H9 (cell line): ENCODE measurements around the gene MARCHF6. TPM values are rescaled to one million over a fixed set of nuclear protein-coding genes. Genes with fewer than 3 reads are reported as not detected.
"Not testable (repeated sequence)": the region's sequence is repeated elsewhere in the genome, so short reads cannot be mapped to it uniquely, and the experiment has no call there.

ENCODE experiments used
- DNase-seq: peaks from one replicate; pipeline ENCODE4 v3.0.0-alpha.2; 2017
- H2AFZ ChIP-seq: one replicate; pipeline ENCODE4 v1.6.1; 2013; ENCODE audit warnings: mild to moderate bottlenecking, low read length, control low read depth, moderate library complexity
- H2AK5ac ChIP-seq: 2 replicates; pipeline ENCODE4 v1.6.1; 2013; ENCODE audit warnings: low read length, control low read depth, mixed read lengths; ENCODE audit not compliant: insufficient read length
- H2BK120ac ChIP-seq: one replicate; pipeline ENCODE4 v1.6.1; 2013; ENCODE audit warnings: low read depth, mild to moderate bottlenecking, low read length, control low read depth, inconsistent platforms; ENCODE audit not compliant: poor library complexity, severe bottlenecking
- H2BK12ac ChIP-seq: 2 replicates; pipeline ENCODE4 v1.6.1; 2013; ENCODE audit warnings: low read length, control low read depth, mixed read lengths, low read depth; ENCODE audit not compliant: insufficient read length
- H2BK15ac ChIP-seq: 2 replicates; pipeline ENCODE4 v1.6.1; 2013; ENCODE audit warnings: low read depth, low read length, control low read depth
- H2BK20ac ChIP-seq: one replicate; pipeline ENCODE4 v1.6.1; 2013; ENCODE audit warnings: low read depth, mild to moderate bottlenecking, low read length, control low read depth, inconsistent platforms; ENCODE audit not compliant: poor library complexity, severe bottlenecking
- H2BK5ac ChIP-seq: 2 replicates; pipeline ENCODE4 v1.6.1; 2013; ENCODE audit warnings: low read length, control low read depth, mixed read lengths; ENCODE audit not compliant: insufficient read length
- H3K14ac ChIP-seq: 2 replicates; pipeline ENCODE4 v1.6.1; 2013; ENCODE audit warnings: low read length, control low read depth; ENCODE audit not compliant: insufficient read depth
- H3K18ac ChIP-seq: 2 replicates; pipeline ENCODE4 v1.6.1; 2013; ENCODE audit warnings: low read depth, mild to moderate bottlenecking, mixed read lengths, low read length, control low read depth; ENCODE audit not compliant: insufficient read length
- H3K23ac ChIP-seq: 2 replicates; pipeline ENCODE4 v1.6.1; 2013; ENCODE audit warnings: low read length, control low read depth, mixed read lengths, low read depth; ENCODE audit not compliant: insufficient read length
- H3K23me2 ChIP-seq: 2 replicates; pipeline ENCODE4 v1.6.1; 2013; ENCODE audit warnings: low read depth, mild to moderate bottlenecking, mixed read lengths, low read length, control low read depth; ENCODE audit not compliant: insufficient read length, poor library complexity, severe bottlenecking
- H3K27ac ChIP-seq: 2 replicates; pipeline ENCODE4 v1.5.1; 2013; ENCODE audit warnings: low read length, control low read depth, mixed read lengths, low read depth; ENCODE audit not compliant: insufficient read length
- H3K27me3 ChIP-seq: 2 replicates; pipeline ENCODE4 v1.6.1; 2013; ENCODE audit warnings: low read length, control low read depth, inconsistent platforms; ENCODE audit not compliant: insufficient read depth
- H3K4ac ChIP-seq: 2 replicates; pipeline ENCODE4 v1.6.1; 2013; ENCODE audit warnings: low read depth, mild to moderate bottlenecking, control low read depth, inconsistent platforms, low read length, moderate library complexity
- H3K4me1 ChIP-seq: 2 replicates; pipeline ENCODE4 v1.6.1; 2013; ENCODE audit warnings: low read length, control low read depth, inconsistent platforms; ENCODE audit not compliant: insufficient read depth
- H3K4me2 ChIP-seq: 2 replicates; pipeline ENCODE4 v1.6.1; 2013; ENCODE audit warnings: low read length, control low read depth, mixed read lengths; ENCODE audit not compliant: insufficient read length, insufficient read depth
- H3K56ac ChIP-seq: 2 replicates; pipeline ENCODE4 v1.6.1; 2013; ENCODE audit warnings: low read depth, mild to moderate bottlenecking, mixed read lengths, low read length, control low read depth; ENCODE audit not compliant: insufficient read length
- H3K79me1 ChIP-seq: 2 replicates; pipeline ENCODE4 v1.6.1; 2013; ENCODE audit warnings: low read depth, mild to moderate bottlenecking, moderate library complexity, low read length, control low read depth, inconsistent platforms; ENCODE audit not compliant: insufficient read depth, poor library complexity, severe bottlenecking
- H3K79me2 ChIP-seq: 2 replicates; pipeline ENCODE4 v1.6.1; 2013; ENCODE audit warnings: low read length, control low read depth, inconsistent platforms; ENCODE audit not compliant: insufficient read depth
- H3K9ac ChIP-seq: 2 replicates; pipeline ENCODE4 v1.6.1; 2013; ENCODE audit warnings: low read length, control low read depth, mixed read lengths; ENCODE audit not compliant: insufficient read length; ENCODE audit errors: extremely low read depth
- H3K9me3 ChIP-seq: one replicate; pipeline ENCODE4 v1.6.1; 2013; ENCODE audit warnings: low read depth, low read length, inconsistent platforms; ENCODE audit not compliant: control insufficient read depth
- H3T11ph ChIP-seq: one replicate; pipeline ENCODE4 v1.6.1; 2013; ENCODE audit warnings: mild to moderate bottlenecking, low read length, control low read depth, inconsistent platforms
- H4K20me1 ChIP-seq: one replicate; pipeline ENCODE4 v1.6.1; 2013; ENCODE audit not compliant: control insufficient read depth, insufficient read length, insufficient read depth
- H4K5ac ChIP-seq: 2 replicates; pipeline ENCODE4 v1.6.1; 2013; ENCODE audit warnings: low read depth, mild to moderate bottlenecking, mixed read lengths, low read length, control low read depth; ENCODE audit not compliant: insufficient read length
- H4K8ac ChIP-seq: replicated peaks from 2 replicates; pipeline ENCODE4 v1.6.1; 2013; ENCODE audit warnings: low read length, control low read depth, mixed read lengths, low read depth; ENCODE audit not compliant: insufficient read length
- H4K91ac ChIP-seq: 2 replicates; pipeline ENCODE4 v1.6.1; 2013; ENCODE audit warnings: low read depth, mild to moderate bottlenecking, moderate library complexity, mixed read lengths, low read length, control low read depth; ENCODE audit not compliant: insufficient read length
- H3K27ac Mint-ChIP-seq, 3 experiments: 2 replicates in 2 of 3; 3 replicates in 1 of 3; pipeline ENCODE4 v1.8.0; 2020 to 2021; ENCODE audit warnings: mixed read lengths in 3 of 3, mild to moderate bottlenecking in 1 of 3, moderate library complexity in 1 of 3
- H3K27me3 Mint-ChIP-seq: 2 replicates; pipeline ENCODE4 v1.8.0; 2021; ENCODE audit warnings: low read depth, mild to moderate bottlenecking, moderate library complexity, mixed read lengths
- H3K36me3 Mint-ChIP-seq, 3 experiments: 2 replicates in 2 of 3; 3 replicates in 1 of 3; pipeline ENCODE4 v1.8.0; 2020 to 2021; ENCODE audit warnings: low read depth in 3 of 3, mixed read lengths in 3 of 3; ENCODE audit not compliant: insufficient read depth in 1 of 3
- H3K4me1 Mint-ChIP-seq, 2 experiments: 2 replicates each; pipeline ENCODE4 v1.8.0; 2020; ENCODE audit warnings: mixed read lengths in 2 of 2
- H3K4me3 Mint-ChIP-seq, 2 experiments: 2 replicates in 1 of 2; 3 replicates in 1 of 2; pipeline ENCODE4 v1.8.0; 2020 to 2021; ENCODE audit warnings: mild to moderate bottlenecking in 2 of 2, mixed read lengths in 2 of 2, moderate library complexity in 1 of 2
- H3K9me3 Mint-ChIP-seq, 2 experiments: 2 replicates in 1 of 2; 3 replicates in 1 of 2; pipeline ENCODE4 v1.8.0; 2020; ENCODE audit warnings: mild to moderate bottlenecking in 2 of 2, mixed read lengths in 2 of 2, moderate library complexity in 1 of 2
- WGBS: extraction: QIAGEN DNeasy Blood & Tissue Kit; methylation state at CpG from one replicate; pipeline ENCODE4 v1.1.7; 2013; ENCODE audit warnings: missing lambda C conversion rate, low lambda C conversion rate, mixed read lengths; ENCODE audit not compliant: insufficient read length; ENCODE audit errors: extremely low coverage; 5-methylcytosine and 5-hydroxymethylcytosine counted together
- total RNA-seq: library from RNA; stranded (reverse); gene quantifications from 2 replicates; pipeline ENCODE4 v1.2.1, GENCODE V29; 2021
- TF ChIP-seq, protein P1 (sequence below): fragments of 200-600 bp; sonication (generic); conservative IDR thresholded peaks from 3 replicates; pipeline ENCODE4 v1.8.0; 2021; ENCODE audit warnings: antibody characterized with exemption, mild to moderate bottlenecking

The MARCHF6 gene
- total RNA-seq, 1 experiment from 2014 or later = 118 TPM

GRCh38 chr5:10374046-10375022 lies 20.8 kb downstream of the MARCHF6 start:
- DNase-seq = no peak
- Histone ChIP-seq H2BK5ac (no peak overlapping the region), H4K91ac (no peak overlapping the region), H2BK15ac (no peak overlapping the region), H3K9me3 (no peaks in the 10 kb centered on the region), H3K4me2 (no peak overlapping the region), H3K27me3 (no peaks in the 10 kb centered on the region), H3K18ac (no peak overlapping the region), H2AFZ (no peak overlapping the region), H4K8ac (no peak overlapping the region), H3K23ac (no peak overlapping the region), H3T11ph (no peak overlapping the region), H3K79me2 (peaks cover 16% of the 10 kb centered on the region; the same call in 1 of the 2 replicates), H2BK12ac (no peak overlapping the region), H3K4ac (no peak overlapping the region), H4K20me1 (no peaks in the 10 kb centered on the region), H3K27ac (no peak overlapping the region), H2BK120ac (no peak overlapping the region), H2BK20ac (no peak overlapping the region), H3K79me1 (peaks cover 2% of the 10 kb centered on the region), H3K9ac (no peak overlapping the region), H3K4me1 (no peaks in the 10 kb centered on the region), H3K56ac (no peak overlapping the region), H4K5ac (no peak overlapping the region), H2AK5ac (no peak overlapping the region), H3K23me2 (no peaks in the 10 kb centered on the region), H3K14ac (no peak overlapping the region)
- H3K36me3 Mint-ChIP-seq = peaks cover 22 to 30% (median 23%) of the 10 kb centered on the region in 3 experiments
- peaks cover 36 to 44% of the 10 kb centered on the region in 2 experiments for H3K4me1 Mint-ChIP-seq
- H3K9me3 Mint-ChIP-seq = peaks cover 0 to 4% of the 10 kb centered on the region in 2 experiments; a peak in 3 of 5 replicates
- TF ChIP-seq, protein P1, sequence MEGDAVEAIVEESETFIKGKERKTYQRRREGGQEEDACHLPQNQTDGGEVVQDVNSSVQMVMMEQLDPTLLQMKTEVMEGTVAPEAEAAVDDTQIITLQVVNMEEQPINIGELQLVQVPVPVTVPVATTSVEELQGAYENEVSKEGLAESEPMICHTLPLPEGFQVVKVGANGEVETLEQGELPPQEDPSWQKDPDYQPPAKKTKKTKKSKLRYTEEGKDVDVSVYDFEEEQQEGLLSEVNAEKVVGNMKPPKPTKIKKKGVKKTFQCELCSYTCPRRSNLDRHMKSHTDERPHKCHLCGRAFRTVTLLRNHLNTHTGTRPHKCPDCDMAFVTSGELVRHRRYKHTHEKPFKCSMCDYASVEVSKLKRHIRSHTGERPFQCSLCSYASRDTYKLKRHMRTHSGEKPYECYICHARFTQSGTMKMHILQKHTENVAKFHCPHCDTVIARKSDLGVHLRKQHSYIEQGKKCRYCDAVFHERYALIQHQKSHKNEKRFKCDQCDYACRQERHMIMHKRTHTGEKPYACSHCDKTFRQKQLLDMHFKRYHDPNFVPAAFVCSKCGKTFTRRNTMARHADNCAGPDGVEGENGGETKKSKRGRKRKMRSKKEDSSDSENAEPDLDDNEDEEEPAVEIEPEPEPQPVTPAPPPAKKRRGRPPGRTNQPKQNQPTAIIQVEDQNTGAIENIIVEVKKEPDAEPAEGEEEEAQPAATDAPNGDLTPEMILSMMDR = no peak
- H3K27me3 Mint-ChIP-seq = no peaks in the 10 kb centered on the region
- peak overlapping the region; percentile 45 to 81 (median 71); a peak in 5 of 7 replicates for H3K27ac Mint-ChIP-seq
- H3K4me3 Mint-ChIP-seq = no peak overlapping the region
- whole genome bisulfite sequencing = no CpG with 5 or more reads among the region's 11 CpGs

DNA sequence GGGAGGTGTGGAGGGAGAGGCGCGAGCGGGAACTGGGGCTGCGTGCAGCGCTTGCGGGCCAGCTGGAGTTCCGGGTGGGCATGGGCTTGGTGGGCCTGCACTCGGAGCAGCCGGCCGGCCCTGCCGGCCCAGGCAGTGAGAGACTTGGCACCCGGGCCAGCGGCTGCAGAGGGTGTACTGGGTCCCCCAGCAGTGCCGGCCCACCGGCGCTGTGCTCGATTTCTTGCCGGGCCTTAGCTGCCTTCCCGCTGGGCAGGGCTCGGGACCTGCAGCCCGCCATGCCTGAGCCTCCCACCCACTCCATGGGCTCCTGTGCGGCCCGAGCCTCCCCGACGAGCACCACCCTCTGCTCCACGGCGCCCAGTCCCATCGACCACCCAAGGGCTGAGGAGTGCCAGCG lies 21.7 kb downstream of the MARCHF6 start:
- not testable (repeated sequence) for H4K8ac ChIP-seq, H3K27ac ChIP-seq, H3K9me3 ChIP-seq, H3K27me3 Mint-ChIP-seq, H3K27ac Mint-ChIP-seq, H2AFZ ChIP-seq, DNase-seq, H3K23ac ChIP-seq, H3K4me3 Mint-ChIP-seq, H3K4ac ChIP-seq, H3K4me2 ChIP-seq, H4K91ac ChIP-seq, H3K4me1 ChIP-seq, H4K20me1 ChIP-seq, H3K27me3 ChIP-seq, H3T11ph ChIP-seq, H2BK5ac ChIP-seq, H3K23me2 ChIP-seq, H2AK5ac ChIP-seq, H2BK15ac ChIP-seq, H2BK120ac ChIP-seq, H2BK12ac ChIP-seq, H3K14ac ChIP-seq, H2BK20ac ChIP-seq, H3K9me3 Mint-ChIP-seq, H3K79me1 ChIP-seq, H3K9ac ChIP-seq, H4K5ac ChIP-seq, H3K56ac ChIP-seq, H3K18ac ChIP-seq
- peaks cover 16% of the 10 kb centered on the region; the same call in 1 of the 2 replicates for H3K79me2 ChIP-seq
- H3K36me3 Mint-ChIP-seq = peaks cover 23 to 34% (median 27%) of the 10 kb centered on the region in 3 experiments
- no CpG with 5 or more reads among the region's 29 CpGs for WGBS
- peaks cover 36 to 44% of the 10 kb centered on the region in 2 experiments for H3K4me1 Mint-ChIP-seq
